ENCODE data around the gene COL26A1.
A peak's percentile ranks its signal among the peaks of the same experiment; 100 is the strongest.
"Not testable (repeated sequence)": the region's sequence is repeated elsewhere in the genome, so short reads cannot be mapped to it uniquely, and the experiment has no call there.

Gene COL26A1

GRCh38 chr7:101602484-101603241, 240.0 kb downstream of the COL26A1 start:
- peak; percentile 15 to 57 (median 38) for DNase-seq

GRCh38 chr7:101604331-101604933, 241.8 kb downstream of the COL26A1 start:
- no peak for DNase-seq

DNA sequence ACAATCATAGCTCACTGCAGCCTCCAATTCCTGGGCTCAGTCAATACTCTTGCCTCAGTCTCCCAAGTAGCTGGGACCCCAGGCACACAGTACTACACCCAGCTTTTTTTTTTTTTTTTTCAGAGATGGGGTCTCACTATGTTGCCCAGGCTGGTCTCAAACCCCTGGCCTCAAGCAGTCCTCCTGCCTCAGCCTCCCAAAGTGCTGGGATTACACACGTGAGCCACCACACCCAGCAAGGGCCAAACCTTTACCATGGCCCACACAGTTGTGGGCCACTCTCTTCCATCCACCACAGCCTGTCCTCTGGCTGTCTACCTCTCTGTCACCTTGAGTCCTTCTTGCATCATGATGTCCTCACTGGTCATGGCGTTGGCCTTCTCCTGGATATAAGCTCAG, 242.3 kb downstream of the COL26A1 start:
- DNase-seq, result not testable (repeated sequence)

GRCh38 chr7:101605611-101606497, 243.2 kb downstream of the COL26A1 start:
- no peak for DNase-seq

GRCh38 chr7:101606498-101606923, 243.8 kb downstream of the COL26A1 start:
- DNase-seq, result no peak
